ENCODE results near the gene NTPCR. TPM values are rescaled to one million over a fixed set of nuclear protein-coding genes. Genes with fewer than 3 reads are reported as not detected.
A peak's percentile ranks its signal among the peaks of the same experiment; 100 is the strongest.

The NTPCR gene
- total RNA-seq, 2 donors from 2014 or later = 28.3 to 29.1 TPM

DNA sequence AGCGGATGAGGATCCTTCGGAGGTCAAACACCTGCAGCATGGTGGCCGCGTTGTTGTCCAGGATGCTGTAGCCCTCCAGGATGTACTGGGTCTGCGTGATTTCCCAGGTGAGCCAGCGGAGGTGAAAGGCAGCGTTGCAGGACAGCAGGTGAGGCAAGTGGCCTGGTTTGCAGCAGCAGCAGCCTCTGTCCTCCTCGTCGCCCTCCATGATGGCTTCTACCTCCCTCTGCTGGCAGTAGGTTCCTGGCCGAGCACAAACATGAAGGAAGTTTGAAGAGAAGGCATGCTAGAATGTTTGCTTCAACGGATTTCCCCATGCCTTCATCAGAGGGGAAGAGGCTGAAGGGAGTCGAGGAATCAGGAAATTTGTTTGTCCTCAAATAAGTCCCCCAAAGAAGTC lies 74.7 kb downstream of the NTPCR start:
- H3K27me3 ChIP-seq (replicated peaks; ENCODE audit: insufficient read depth) = no peaks in the 10 kb centered on the region
- WGBS = 60% methylated on average over 12 of the region's 12 CpGs
- H3K36me3 ChIP-seq = no peaks in the 10 kb centered on the region
- H3K27ac ChIP-seq = peak overlapping the region; percentile 50 to 66
- peaks cover 2% of the 10 kb centered on the region for H3K4me1 ChIP-seq (replicated peaks)
- H3K4me3 ChIP-seq = no peak overlapping the region
- H3K9me3 ChIP-seq = no peaks in the 10 kb centered on the region
- peak; percentile 78 for DNase-seq (ENCODE audit: low spot score)
- TF ChIP-seq POLR2A (IDR thresholded peaks at IDR 0.05) (no peak), POLR2AphosphoS5 (IDR thresholded peaks at IDR 0.05) (no peak)
- TF ChIP-seq, protein P1, sequence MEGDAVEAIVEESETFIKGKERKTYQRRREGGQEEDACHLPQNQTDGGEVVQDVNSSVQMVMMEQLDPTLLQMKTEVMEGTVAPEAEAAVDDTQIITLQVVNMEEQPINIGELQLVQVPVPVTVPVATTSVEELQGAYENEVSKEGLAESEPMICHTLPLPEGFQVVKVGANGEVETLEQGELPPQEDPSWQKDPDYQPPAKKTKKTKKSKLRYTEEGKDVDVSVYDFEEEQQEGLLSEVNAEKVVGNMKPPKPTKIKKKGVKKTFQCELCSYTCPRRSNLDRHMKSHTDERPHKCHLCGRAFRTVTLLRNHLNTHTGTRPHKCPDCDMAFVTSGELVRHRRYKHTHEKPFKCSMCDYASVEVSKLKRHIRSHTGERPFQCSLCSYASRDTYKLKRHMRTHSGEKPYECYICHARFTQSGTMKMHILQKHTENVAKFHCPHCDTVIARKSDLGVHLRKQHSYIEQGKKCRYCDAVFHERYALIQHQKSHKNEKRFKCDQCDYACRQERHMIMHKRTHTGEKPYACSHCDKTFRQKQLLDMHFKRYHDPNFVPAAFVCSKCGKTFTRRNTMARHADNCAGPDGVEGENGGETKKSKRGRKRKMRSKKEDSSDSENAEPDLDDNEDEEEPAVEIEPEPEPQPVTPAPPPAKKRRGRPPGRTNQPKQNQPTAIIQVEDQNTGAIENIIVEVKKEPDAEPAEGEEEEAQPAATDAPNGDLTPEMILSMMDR (IDR thresholded peaks at IDR 0.05) = peak in 3 of 4 experiments; percentile 62 to 66 (median 63)
- intact Hi-C loops (cut with DNase I) = no loop called here

DNA sequence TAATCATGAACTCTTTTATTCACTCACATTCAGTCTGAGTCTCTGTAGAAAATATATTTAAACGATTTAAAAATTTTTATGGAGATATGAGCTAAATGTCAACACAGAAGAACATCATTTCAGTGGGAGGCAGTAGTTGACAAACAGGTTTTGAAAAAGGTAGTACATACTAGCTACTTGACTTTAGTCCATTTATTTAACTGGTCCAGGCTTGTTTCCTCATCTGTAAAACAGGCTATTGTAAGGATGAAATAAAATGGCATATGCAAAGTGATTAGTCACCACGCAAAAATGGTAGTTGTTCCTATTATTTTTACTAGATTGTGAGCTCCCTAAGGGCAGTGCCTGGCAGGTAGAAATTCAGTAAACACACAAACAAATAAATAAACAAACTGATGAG lies 75.2 kb downstream of the NTPCR start:
- Histone ChIP-seq H3K27me3 (replicated peaks; ENCODE audit: insufficient read depth) (no peaks in the 10 kb centered on the region), H3K27ac (peak overlapping the region; percentile 50 to 66), H3K9me3 (no peaks in the 10 kb centered on the region), H3K36me3 (no peaks in the 10 kb centered on the region), H3K4me1 (replicated peaks) (peaks cover 2% of the 10 kb centered on the region), H3K4me3 (no peak overlapping the region)
- TF ChIP-seq POLR2AphosphoS5 (IDR thresholded peaks at IDR 0.05) = peak; percentile 86
- TF ChIP-seq POLR2A (IDR thresholded peaks at IDR 0.05) = no peak
- TF ChIP-seq, protein P1 (IDR thresholded peaks at IDR 0.05) = peak in 2 of 4 experiments; percentile 1 to 2
- intact Hi-C loops (cut with DNase I) = no loop called here
- peak; percentile 63 for DNase-seq (ENCODE audit: low spot score)
- WGBS = 47% methylated on average over 2 of the region's 2 CpGs

GRCh38 chr1:233027046-233027445 lies 76.6 kb downstream of the NTPCR start:
- no peak for DNase-seq (ENCODE audit: low spot score)
- TF ChIP-seq, protein P1 (IDR thresholded peaks at IDR 0.05) = no peak
- TF ChIP-seq POLR2A (IDR thresholded peaks at IDR 0.05) (no peak), POLR2AphosphoS5 (IDR thresholded peaks at IDR 0.05) (no peak)
- Histone ChIP-seq H3K9me3 (no peaks in the 10 kb centered on the region), H3K36me3 (no peaks in the 10 kb centered on the region), H3K27ac (no peak overlapping the region), H3K4me3 (no peak overlapping the region), H3K4me1 (replicated peaks) (peaks cover 2% of the 10 kb centered on the region), H3K27me3 (replicated peaks; ENCODE audit: insufficient read depth) (no peaks in the 10 kb centered on the region)
- 75% methylated on average over 5 of the region's 5 CpGs for WGBS
- intact Hi-C loops (cut with DNase I) = no loop called here

- intact Hi-C loops (cut with DNase I) = no loop called here
- Histone ChIP-seq H3K4me3 (no peak overlapping the region), H3K9me3 (no peaks in the 10 kb centered on the region)
These were observed 81.1 kb downstream of the NTPCR start for GRCh38 chr1:233031521-233031920.

DNA sequence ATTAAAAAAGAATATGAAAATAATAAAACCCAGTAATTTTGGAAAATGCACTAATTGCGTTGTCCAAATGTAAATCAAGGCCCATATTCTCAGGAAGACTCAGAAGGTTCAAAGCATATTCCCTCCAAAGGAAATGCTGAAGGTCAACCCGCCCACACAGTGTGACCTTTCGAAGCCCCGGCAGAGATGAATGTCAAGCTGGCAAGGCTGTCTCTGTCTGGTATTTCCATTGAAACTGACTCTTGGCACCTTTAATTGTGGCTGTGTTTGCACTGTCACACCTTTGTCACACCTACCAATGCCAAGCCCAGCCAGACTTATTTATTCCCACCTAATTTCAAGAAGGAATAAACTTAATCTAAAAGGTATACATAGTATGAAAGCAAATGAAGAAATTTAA lies 82.5 kb downstream of the NTPCR start:
- H3K9me3 ChIP-seq = no peaks in the 10 kb centered on the region
- 82% methylated on average over 4 of the region's 4 CpGs for WGBS
- H3K36me3 ChIP-seq = no peaks in the 10 kb centered on the region
- H3K27me3 ChIP-seq (replicated peaks; ENCODE audit: insufficient read depth) = no peaks in the 10 kb centered on the region
- H3K27ac ChIP-seq = no peak overlapping the region
- DNase-seq (ENCODE audit: low spot score) = no peak
- intact Hi-C loops (cut with DNase I) = no loop called here
- TF ChIP-seq, protein P1 (IDR thresholded peaks at IDR 0.05) = no peak
- H3K4me3 ChIP-seq = no peak overlapping the region
- H3K4me1 ChIP-seq (replicated peaks) = no peaks in the 10 kb centered on the region

More at GRCh38 chr1:233031521-233031920, 81.1 kb downstream of the NTPCR start:
- Histone ChIP-seq H3K36me3 (no peaks in the 10 kb centered on the region), H3K27me3 (replicated peaks; ENCODE audit: insufficient read depth) (no peaks in the 10 kb centered on the region), H3K4me1 (replicated peaks) (no peaks in the 10 kb centered on the region), H3K27ac (no peak overlapping the region)
- DNase-seq (ENCODE audit: low spot score) = no peak
- WGBS = 47% methylated on average over 3 of the region's 3 CpGs
- TF ChIP-seq, protein P1 (IDR thresholded peaks at IDR 0.05) = no peak
- TF ChIP-seq POLR2AphosphoS5 (IDR thresholded peaks at IDR 0.05) (no peak), POLR2A (IDR thresholded peaks at IDR 0.05) (no peak)

Measured in prostate gland (tissue), 2 donors.